ENCODE measurements around the gene LYRM4. TPM values are rescaled to one million over a fixed set of nuclear protein-coding genes. Genes with fewer than 3 reads are reported as not detected.

Gene LYRM4
- total RNA-seq, 4 donors from 2014 or later: 16.9 to 20.9 (median 18.4) TPM

DNA sequence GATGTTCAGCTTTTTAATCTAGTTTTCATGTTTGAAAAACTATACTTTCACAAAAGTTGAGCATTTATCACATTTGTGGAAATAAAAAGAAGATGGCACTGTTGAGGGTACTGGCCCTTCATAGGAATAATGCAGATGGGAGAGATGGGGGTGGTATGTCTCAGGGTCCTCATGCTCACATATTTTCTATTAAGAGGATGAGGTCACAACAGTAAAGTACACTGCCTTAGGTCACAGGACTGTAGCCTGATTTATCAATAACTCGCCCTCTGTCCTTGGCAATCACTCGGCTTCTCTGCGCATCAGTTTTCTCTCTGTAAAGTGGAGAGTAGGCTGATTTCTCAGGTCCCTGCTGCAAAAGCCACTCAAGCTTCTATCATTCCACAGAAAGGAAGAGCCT lies 119.7 kb downstream of the LYRM4 start:
- Histone ChIP-seq H3K9me3 (no peaks in the 10 kb centered on the region), H3K27me3 (no peaks in the 10 kb centered on the region), H3K4me1 (peaks cover 0 to 8% (median 8%) of the 10 kb centered on the region in 4 donors), H3K36me3 (no peaks in the 10 kb centered on the region), H3K27ac (replicated peaks in 1 of 4) (no peak overlapping the region), H3K4me3 (no peak overlapping the region)
- no peak for DNase-seq (ENCODE audit: extremely low spot score)
- TF ChIP-seq POLR2A (IDR thresholded peaks at IDR 0.05; ENCODE audit: low read depth) (no peak), POLR2AphosphoS5 (IDR thresholded peaks at IDR 0.05) (no peak), EP300 (IDR thresholded peaks at IDR 0.05) (no peak)
- TF ChIP-seq, protein P1, sequence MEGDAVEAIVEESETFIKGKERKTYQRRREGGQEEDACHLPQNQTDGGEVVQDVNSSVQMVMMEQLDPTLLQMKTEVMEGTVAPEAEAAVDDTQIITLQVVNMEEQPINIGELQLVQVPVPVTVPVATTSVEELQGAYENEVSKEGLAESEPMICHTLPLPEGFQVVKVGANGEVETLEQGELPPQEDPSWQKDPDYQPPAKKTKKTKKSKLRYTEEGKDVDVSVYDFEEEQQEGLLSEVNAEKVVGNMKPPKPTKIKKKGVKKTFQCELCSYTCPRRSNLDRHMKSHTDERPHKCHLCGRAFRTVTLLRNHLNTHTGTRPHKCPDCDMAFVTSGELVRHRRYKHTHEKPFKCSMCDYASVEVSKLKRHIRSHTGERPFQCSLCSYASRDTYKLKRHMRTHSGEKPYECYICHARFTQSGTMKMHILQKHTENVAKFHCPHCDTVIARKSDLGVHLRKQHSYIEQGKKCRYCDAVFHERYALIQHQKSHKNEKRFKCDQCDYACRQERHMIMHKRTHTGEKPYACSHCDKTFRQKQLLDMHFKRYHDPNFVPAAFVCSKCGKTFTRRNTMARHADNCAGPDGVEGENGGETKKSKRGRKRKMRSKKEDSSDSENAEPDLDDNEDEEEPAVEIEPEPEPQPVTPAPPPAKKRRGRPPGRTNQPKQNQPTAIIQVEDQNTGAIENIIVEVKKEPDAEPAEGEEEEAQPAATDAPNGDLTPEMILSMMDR (IDR thresholded peaks at IDR 0.05): no peak
- 84% methylated on average over 3 of the region's 3 CpGs for WGBS
- intact Hi-C loops (cut with DNase I): loop anchor here (5.0 to 10.0 kb wide), 3 partner anchors 121 to 1404 kb away; partner anchors contain the start of genes FARS2 and LYRM4

DNA sequence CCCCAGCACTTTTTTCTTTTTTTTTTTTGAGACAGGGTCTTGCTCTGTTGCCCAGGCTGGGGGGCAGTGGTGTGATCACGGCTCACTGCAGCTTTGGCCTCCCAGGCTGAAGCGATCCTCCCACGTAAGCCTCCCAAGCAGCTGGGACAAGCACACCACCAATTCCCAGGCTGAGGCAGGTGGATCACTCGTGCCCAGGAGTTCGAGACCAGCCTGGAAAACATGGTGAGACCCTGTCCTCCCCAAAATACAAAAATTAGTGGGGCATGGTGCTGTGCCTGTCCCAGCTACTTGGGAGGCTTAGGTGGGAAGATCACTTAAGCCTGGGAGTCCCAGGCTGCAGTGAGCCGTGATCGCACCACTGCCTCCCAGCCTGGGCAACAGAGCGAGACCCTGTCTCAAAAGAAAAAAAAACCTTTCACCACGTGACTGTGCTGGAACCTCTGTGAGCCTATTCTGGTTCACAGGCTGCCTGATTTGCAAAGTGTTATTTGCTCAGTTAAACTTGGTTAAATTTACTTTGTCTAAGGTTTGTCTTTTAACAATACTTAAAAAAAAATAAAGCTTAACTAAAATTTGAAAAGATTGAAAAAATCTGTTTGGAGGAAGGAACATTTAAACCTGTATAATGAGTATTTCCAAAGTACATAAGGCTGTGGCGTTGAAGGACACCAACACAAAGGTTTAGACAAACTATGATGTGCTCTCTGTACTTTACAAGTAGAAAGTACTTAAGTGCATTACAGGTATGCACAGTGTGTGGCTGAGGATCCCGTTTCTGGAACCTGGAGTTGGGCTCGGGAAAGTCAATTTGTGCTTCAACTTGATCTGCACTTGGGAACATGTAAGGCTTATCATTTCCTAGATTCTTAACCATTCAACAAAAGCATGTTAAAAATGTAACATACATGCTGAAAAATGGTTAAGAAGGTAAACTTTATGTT lies 120.7 kb downstream of the LYRM4 start:
- H3K9me3 ChIP-seq: no peaks in the 10 kb centered on the region
- intact Hi-C loops (cut with DNase I): loop anchor here (5.0 to 10.0 kb wide), 3 partner anchors 122 to 1405 kb away; partner anchors contain the start of genes FARS2 and LYRM4
- 91% methylated on average over 12 of the region's 12 CpGs for WGBS

DNA sequence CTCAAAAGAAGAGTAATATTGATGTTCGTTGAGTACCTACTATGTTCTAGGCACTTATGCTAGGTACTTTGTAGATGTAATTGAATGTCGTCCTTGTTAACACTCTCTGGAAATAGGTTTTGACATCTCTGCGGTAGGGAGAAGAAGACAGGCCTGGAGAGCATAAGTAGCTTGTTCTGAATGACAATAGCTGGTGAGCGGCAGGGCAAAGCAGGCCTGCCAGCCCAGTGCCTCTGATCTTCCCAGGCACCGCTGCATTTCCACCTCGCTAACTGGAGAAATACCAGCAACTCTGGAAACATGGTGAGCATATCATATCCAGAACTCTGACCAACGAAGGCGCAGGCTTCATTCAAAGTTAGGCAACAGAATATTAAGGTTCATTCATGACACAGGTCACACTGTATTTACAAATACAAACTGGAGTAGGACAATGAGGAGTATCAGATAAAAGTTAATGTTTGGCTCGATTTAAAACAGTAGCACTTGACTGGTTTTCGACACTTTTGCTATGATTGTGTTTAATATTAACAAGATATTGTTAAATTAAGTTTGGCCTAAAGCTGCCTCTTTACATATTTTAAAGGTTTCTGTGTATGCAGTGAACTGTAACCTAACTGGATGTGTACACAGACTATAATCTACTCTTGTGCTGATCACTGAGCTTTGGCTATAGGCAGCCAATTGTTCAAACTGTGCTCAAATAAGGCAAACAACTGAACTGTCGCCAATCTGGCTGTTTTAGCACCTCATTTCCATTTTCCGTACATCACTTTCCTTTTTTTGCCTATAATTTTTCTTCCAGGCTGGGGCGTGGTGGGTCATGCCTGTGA lies 121.5 kb downstream of the LYRM4 start:
- Histone ChIP-seq H3K27ac (replicated peaks in 1 of 4) (no peak overlapping the region), H3K27me3 (no peaks in the 10 kb centered on the region), H3K36me3 (no peaks in the 10 kb centered on the region), H3K4me1 (peaks cover 0 to 8% (median 8%) of the 10 kb centered on the region in 4 donors), H3K4me3 (no peak overlapping the region), H3K9me3 (no peaks in the 10 kb centered on the region)
- TF ChIP-seq POLR2A (IDR thresholded peaks at IDR 0.05; ENCODE audit: low read depth) (no peak), POLR2AphosphoS5 (IDR thresholded peaks at IDR 0.05) (no peak), EP300 (IDR thresholded peaks at IDR 0.05) (no peak)
- TF ChIP-seq, protein P1 (IDR thresholded peaks at IDR 0.05): no peak
- intact Hi-C loops (cut with DNase I): no loop called here
- DNase-seq (ENCODE audit: extremely low spot score): no peak
- WGBS: 83% methylated on average over 13 of the region's 13 CpGs

More for the DNA sequence above, 120.7 kb downstream of the LYRM4 start:
- no peak for DNase-seq (ENCODE audit: extremely low spot score)
- Histone ChIP-seq H3K4me1 (peaks cover 0 to 8% (median 8%) of the 10 kb centered on the region in 4 donors), H3K4me3 (no peak overlapping the region), H3K27ac (replicated peaks in 1 of 4) (no peak overlapping the region), H3K27me3 (no peaks in the 10 kb centered on the region), H3K36me3 (no peaks in the 10 kb centered on the region)
- TF ChIP-seq, protein P1 (IDR thresholded peaks at IDR 0.05): no peak
- TF ChIP-seq POLR2AphosphoS5 (IDR thresholded peaks at IDR 0.05): no peak
- no peak for TF ChIP-seq POLR2A (IDR thresholded peaks at IDR 0.05; ENCODE audit: low read depth)
- no peak for TF ChIP-seq EP300 (IDR thresholded peaks at IDR 0.05)

DNA sequence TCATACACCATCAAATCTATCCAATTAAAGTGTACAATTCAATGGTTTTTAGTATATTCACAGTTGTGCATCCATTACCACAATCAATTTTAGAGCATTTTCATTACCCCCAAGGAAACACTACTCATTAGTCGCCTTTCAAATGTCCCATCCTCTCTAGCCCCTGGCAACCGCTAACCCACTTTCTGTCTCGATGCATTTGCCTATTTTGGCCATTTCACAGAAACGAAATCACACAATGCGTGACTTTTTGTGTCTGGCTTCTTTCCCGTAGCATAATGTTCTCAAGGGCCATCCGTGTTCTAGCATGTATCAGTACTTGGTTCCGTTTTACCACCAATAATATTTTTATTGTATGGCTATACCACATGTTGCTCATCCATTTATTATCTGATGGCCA lies 123.9 kb downstream of the LYRM4 start:
- Histone ChIP-seq H3K9me3 (no peaks in the 10 kb centered on the region), H3K4me1 (peaks cover 0 to 15% (median 13%) of the 10 kb centered on the region in 4 donors), H3K27me3 (no peaks in the 10 kb centered on the region), H3K4me3 (no peak overlapping the region), H3K36me3 (no peaks in the 10 kb centered on the region), H3K27ac (replicated peaks in 1 of 4) (no peak overlapping the region)
- TF ChIP-seq POLR2AphosphoS5 (IDR thresholded peaks at IDR 0.05): no peak
- TF ChIP-seq POLR2A (IDR thresholded peaks at IDR 0.05; ENCODE audit: low read depth): no peak
- TF ChIP-seq, protein P1 (IDR thresholded peaks at IDR 0.05): no peak
- no peak for TF ChIP-seq EP300 (IDR thresholded peaks at IDR 0.05)
- intact Hi-C loops (cut with DNase I): no loop called here
- no peak for DNase-seq (ENCODE audit: extremely low spot score)
- WGBS: 89% methylated on average over 8 of the region's 8 CpGs

All from esophagus muscularis mucosa (tissue), 4 donors.